OCI-LY3 (cell line): ENCODE results near the gene GUCA1C.

ENCODE experiments used
- H2AFZ ChIP-seq: fragments of 200-600, 300-600 bp; shearing (Covaris generic); 2 replicates; pipeline ENCODE4 v1.6.0; 2014; ENCODE audit warnings: antibody characterized with exemption, low read depth, low read length
- H3K27ac ChIP-seq: fragments of 200-600, 300-600 bp; sonication (generic); 2 replicates; pipeline ENCODE4 v1.5.1; 2014; ENCODE audit warnings: mild to moderate bottlenecking, low read length, moderate library complexity, mixed read lengths
- H3K27me3 ChIP-seq: fragments of 200-600, 300-600 bp; sonication (generic); 2 replicates; pipeline ENCODE4 v1.6.1; 2014; ENCODE audit warnings: low read depth, low read length, mixed read lengths
- H3K36me3 ChIP-seq: fragments of 200-600, 300-600 bp; sonication (generic); replicated peaks from 2 replicates; pipeline ENCODE3; 2014; ENCODE audit warnings: low read depth, low read length, mixed read lengths
- H3K4me1 ChIP-seq: fragments of 300-600, 200-600 bp; sonication (generic); 2 replicates; pipeline ENCODE4 v1.6.1; 2014; ENCODE audit warnings: low read length, mixed read lengths
- H3K4me2 ChIP-seq: fragments of 200-600, 300-600 bp; sonication (generic); 2 replicates; pipeline ENCODE4 v1.6.1; 2014; ENCODE audit warnings: low read length, mixed read lengths
- H3K4me3 ChIP-seq: fragments of 300-600, 200-600 bp; sonication (generic); 2 replicates; pipeline ENCODE4 v1.5.1; 2014; ENCODE audit warnings: antibody characterized with exemption, mild to moderate bottlenecking, low read length, moderate library complexity
- H3K79me2 ChIP-seq: fragments of 300-600, 200-600 bp; shearing (Covaris generic); 2 replicates; pipeline ENCODE4 v1.6.1; 2014; ENCODE audit warnings: mild to moderate bottlenecking, low read length, mixed read lengths
- H3K9ac ChIP-seq: fragments of 300-600, 200-600 bp; shearing (Covaris generic); 2 replicates; pipeline ENCODE4 v1.6.0; 2014; ENCODE audit warnings: mild to moderate bottlenecking, low read length, moderate library complexity
- H3K9me3 ChIP-seq: fragments of 200-600, 300-600 bp; shearing (Covaris generic); 2 replicates; pipeline ENCODE4 v1.6.1; 2014; ENCODE audit warnings: low read length, mixed read lengths; ENCODE audit not compliant: insufficient read depth
- H4K20me1 ChIP-seq: fragments of 200-600, 300-600 bp; sonication (generic); 2 replicates; pipeline ENCODE4 v1.6.1; 2016; ENCODE audit warnings: low read length, mixed read lengths; ENCODE audit not compliant: insufficient read depth
- CTCF ChIP-seq: fragments of 200-600, 300-600 bp; sonication (generic); IDR thresholded peaks from 2 replicates; pipeline ENCODE4 v1.5.1; 2014; ENCODE audit warnings: antibody characterized with exemption, low read length, low read depth
- EZH2phosphoT487 ChIP-seq: fragments of 200-600 bp; shearing (Covaris generic); IDR thresholded peaks from 2 replicates; pipeline ENCODE4 v1.6.1; 2018; ENCODE audit warnings: antibody characterized with exemption, mixed run types, low read depth

Gene GUCA1C

GRCh38 chr3:108863799-108864135 lies 89.9 kb downstream of the GUCA1C start:
- no peak overlapping the region for H3K9ac ChIP-seq
- H3K4me3 ChIP-seq: no peak overlapping the region
- no peaks in the 10 kb centered on the region for H4K20me1 ChIP-seq
- no peaks in the 10 kb centered on the region for H3K36me3 ChIP-seq
- H3K27ac ChIP-seq: no peak overlapping the region
- no peaks in the 10 kb centered on the region for H3K9me3 ChIP-seq
- no peak overlapping the region for H3K4me2 ChIP-seq
- TF ChIP-seq CTCF: no peak
- no peak for TF ChIP-seq EZH2phosphoT487
- no peaks in the 10 kb centered on the region for H3K27me3 ChIP-seq
- peaks cover 5% of the 10 kb centered on the region for H3K4me1 ChIP-seq
- H3K79me2 ChIP-seq: no peaks in the 10 kb centered on the region
- H2AFZ ChIP-seq: peak overlapping the region; percentile 56; the same call in 1 of the 2 replicates

GRCh38 chr3:108862865-108863798 lies 90.5 kb downstream of the GUCA1C start:
- TF ChIP-seq CTCF (no peak), EZH2phosphoT487 (no peak)
- Histone ChIP-seq H4K20me1 (no peaks in the 10 kb centered on the region), H3K27me3 (no peaks in the 10 kb centered on the region), H3K27ac (no peak overlapping the region), H2AFZ (peak overlapping the region; percentile 56; the same call in 1 of the 2 replicates), H3K79me2 (no peaks in the 10 kb centered on the region), H3K36me3 (no peaks in the 10 kb centered on the region), H3K4me1 (peaks cover 5% of the 10 kb centered on the region), H3K4me3 (no peak overlapping the region), H3K9me3 (no peaks in the 10 kb centered on the region), H3K4me2 (no peak overlapping the region), H3K9ac (no peak overlapping the region)

GRCh38 chr3:108861401-108861800 lies 92.3 kb downstream of the GUCA1C start:
- Histone ChIP-seq H4K20me1 (no peaks in the 10 kb centered on the region), H3K27me3 (no peaks in the 10 kb centered on the region), H2AFZ (no peak overlapping the region), H3K9me3 (no peaks in the 10 kb centered on the region), H3K4me1 (peaks cover 5% of the 10 kb centered on the region), H3K36me3 (no peaks in the 10 kb centered on the region), H3K79me2 (no peaks in the 10 kb centered on the region), H3K9ac (no peak overlapping the region), H3K27ac (no peak overlapping the region), H3K4me2 (no peak overlapping the region), H3K4me3 (no peak overlapping the region)
- TF ChIP-seq EZH2phosphoT487: no peak
- TF ChIP-seq CTCF: no peak
